Measurements from ENCODE around the gene ASH1L. TPM values are rescaled to one million over a fixed set of nuclear protein-coding genes. Genes with fewer than 3 reads are reported as not detected.
"Not testable (repeated sequence)": the region's sequence is repeated elsewhere in the genome, so short reads cannot be mapped to it uniquely, and the experiment has no call there.

ASH1L gene
- total RNA-seq, 1 donor, result 44.8 TPM

DNA sequence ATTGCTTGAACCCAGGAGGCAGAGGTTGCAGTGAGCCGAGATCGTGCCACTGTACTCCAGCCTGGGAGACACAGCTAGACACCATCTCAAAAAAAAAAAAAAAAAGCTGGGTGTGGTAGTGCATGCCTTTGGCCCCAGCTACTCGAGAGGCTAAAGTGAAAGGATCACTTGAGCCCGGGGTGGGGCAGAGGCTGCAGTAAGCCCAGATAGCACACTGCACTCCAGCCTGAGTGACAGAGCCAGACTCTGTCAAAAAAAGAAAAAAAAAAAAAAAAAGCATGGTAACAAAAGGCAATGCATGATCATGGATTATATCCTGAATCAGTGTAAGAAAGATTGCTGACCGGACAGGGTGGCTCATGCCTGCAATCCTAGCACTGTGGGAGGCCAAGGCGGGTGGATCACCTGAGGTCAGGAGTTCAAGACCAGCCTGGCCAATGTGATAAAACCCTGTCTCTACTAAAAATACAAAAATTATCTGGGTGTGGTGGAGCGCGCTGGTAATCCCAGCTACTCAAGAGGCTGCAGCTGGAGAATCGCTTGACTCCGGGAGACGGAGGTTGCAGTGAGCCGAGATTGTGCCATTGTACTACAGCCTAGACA lies 165.6 kb downstream of the ASH1L start:
- DNase-seq (ENCODE audit: low read depth), result peak; percentile 49
- no peak overlapping the region for H3K4me3 ChIP-seq (ENCODE audit: low read depth, low read length)
- TF ChIP-seq, protein P1, sequence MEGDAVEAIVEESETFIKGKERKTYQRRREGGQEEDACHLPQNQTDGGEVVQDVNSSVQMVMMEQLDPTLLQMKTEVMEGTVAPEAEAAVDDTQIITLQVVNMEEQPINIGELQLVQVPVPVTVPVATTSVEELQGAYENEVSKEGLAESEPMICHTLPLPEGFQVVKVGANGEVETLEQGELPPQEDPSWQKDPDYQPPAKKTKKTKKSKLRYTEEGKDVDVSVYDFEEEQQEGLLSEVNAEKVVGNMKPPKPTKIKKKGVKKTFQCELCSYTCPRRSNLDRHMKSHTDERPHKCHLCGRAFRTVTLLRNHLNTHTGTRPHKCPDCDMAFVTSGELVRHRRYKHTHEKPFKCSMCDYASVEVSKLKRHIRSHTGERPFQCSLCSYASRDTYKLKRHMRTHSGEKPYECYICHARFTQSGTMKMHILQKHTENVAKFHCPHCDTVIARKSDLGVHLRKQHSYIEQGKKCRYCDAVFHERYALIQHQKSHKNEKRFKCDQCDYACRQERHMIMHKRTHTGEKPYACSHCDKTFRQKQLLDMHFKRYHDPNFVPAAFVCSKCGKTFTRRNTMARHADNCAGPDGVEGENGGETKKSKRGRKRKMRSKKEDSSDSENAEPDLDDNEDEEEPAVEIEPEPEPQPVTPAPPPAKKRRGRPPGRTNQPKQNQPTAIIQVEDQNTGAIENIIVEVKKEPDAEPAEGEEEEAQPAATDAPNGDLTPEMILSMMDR (IDR thresholded peaks at IDR 0.05; ENCODE audit: insufficient read depth, low read length), result no peak

DNA sequence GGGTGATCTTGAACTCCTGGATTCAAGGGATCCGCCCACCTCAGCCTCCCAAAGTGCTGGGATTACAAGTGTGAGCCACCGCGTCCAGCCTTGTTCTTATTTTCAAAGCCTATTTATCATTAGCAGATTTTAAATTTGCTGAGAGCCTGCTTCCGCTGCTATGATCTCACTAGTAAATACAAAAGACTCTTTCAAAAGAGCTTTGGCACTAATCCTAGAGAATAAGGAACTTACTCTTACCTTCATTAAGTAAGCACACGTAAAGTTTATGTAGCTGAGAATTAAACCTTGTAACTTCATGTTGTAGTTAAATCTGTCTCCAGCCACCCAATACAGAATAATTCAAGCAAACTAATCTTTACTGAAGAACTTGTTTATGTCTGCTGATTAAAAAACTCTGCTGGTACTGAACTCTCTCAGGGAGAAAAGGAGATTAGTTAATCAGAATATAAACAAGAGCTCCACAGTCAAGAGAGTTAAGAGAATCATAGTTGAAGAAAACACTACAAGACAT lies 169.6 kb downstream of the ASH1L start:
- DNase-seq (ENCODE audit: low read depth), result peak; percentile 27
- H3K4me3 ChIP-seq (ENCODE audit: low read depth, low read length), result no peak overlapping the region
- TF ChIP-seq, protein P1 (IDR thresholded peaks at IDR 0.05; ENCODE audit: insufficient read depth, low read length), result no peak

DNA sequence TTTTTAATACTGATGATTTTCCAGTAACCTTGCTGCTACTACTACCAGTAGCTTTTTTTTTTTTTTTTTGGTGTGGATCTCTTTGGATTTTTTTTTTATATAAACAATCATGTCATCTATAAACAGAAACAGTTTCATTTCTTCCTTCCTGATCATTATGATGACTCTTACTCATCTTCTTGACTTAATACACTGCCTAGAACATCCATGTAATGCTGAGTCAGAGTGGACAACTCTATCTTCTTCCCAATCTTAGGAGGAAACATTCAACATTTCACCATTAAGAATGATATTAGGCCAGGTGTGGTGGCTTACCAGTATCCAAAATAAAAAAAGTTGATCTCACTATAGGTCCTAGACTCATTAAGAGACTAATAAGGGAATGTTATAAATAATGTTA lies 172.8 kb downstream of the ASH1L start:
- TF ChIP-seq, protein P1 (IDR thresholded peaks at IDR 0.05; ENCODE audit: insufficient read depth, low read length), result no peak
- DNase-seq (ENCODE audit: low read depth), result no peak
- no peak overlapping the region for H3K4me3 ChIP-seq (ENCODE audit: low read depth, low read length)

DNA sequence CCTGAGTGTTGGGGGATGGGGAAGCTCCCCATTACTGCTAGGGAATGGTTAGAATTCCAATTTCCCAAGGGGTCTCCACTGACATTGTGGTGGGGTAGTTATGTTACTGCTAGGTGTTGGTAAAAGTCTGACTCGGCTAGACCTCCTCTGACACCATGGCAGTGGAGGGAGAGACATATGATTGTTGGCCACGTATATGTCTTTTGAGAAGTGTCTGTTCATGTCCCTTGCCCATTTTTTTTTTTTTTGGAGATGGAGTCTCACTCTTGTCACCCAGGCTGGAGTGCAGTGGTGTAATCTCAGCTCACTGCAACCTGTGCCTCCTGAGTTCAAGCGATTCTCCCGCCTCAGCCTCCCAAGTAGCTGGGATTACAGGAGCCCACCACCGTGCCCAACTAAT lies 176.8 kb downstream of the ASH1L start:
- H3K4me3 ChIP-seq (ENCODE audit: low read depth, low read length); DNase-seq (ENCODE audit: low read depth): not testable (repeated sequence)

DNA sequence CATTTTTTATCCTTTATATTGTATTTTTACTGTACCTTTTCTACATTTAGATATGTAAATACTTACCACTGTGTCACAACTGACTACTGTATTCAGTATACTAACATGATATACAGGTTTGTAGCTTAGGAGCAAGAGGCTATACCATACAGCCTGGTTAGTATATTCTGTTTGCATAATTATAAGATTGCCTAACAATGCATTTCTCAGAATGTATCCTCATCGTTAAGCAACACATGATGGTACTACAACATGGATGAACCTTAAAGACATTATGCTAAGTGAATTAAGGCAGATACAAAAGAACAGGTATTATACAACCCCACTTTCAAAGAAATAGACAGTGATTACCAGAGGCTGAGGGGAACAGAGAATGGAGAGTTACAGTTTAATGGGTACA lies 179.2 kb downstream of the ASH1L start:
- DNase-seq (ENCODE audit: low read depth), result no peak
- TF ChIP-seq, protein P1 (IDR thresholded peaks at IDR 0.05; ENCODE audit: insufficient read depth, low read length), result no peak
- no peak overlapping the region for H3K4me3 ChIP-seq (ENCODE audit: low read depth, low read length)

DNA sequence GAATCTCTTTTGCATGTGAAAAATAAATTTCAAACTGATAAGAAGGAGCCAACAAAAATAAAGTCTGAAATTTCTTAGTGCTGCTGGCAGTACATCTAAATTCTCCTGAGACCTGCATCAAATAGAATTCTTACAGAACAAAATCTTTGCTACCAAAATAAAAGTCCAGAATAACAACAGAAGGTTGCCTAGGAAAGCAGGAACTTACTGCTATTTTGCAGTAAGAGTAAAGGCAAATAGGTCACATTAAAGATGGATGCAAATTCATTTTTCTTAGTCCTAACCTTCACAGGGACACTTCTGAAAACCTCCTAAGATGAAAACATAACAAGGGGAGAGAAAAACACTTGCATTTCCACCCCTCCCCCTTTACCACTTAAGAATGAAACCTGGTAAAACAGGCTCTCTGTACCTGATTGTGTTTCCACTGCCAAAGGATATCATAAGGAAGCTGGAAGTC lies 182.9 kb downstream of the ASH1L start:
- DNase-seq (ENCODE audit: low read depth), result peak; percentile 97
- TF ChIP-seq, protein P1 (IDR thresholded peaks at IDR 0.05; ENCODE audit: insufficient read depth, low read length), result no peak
- H3K4me3 ChIP-seq (ENCODE audit: low read depth, low read length), result peak overlapping the region; percentile 41

DNA sequence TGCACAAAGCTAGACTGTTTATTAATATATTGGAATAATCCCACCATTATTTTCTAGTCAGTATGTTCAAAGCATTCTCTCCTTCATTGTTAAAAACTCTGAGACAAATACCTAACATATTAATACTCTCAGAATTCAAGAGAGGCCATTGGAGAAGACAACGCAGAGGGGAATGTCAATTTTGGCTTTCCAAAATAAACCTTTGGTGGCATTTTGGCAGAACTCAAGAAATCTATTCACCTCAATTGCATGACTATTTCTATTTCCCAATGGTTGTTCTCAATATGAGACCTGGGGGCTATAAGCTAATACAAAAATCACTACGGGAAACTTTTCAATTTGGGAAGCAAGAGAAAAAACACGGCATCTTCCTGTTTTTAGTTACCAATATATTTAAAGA lies 183.4 kb downstream of the ASH1L start:
- H3K4me3 ChIP-seq (ENCODE audit: low read depth, low read length), result peak overlapping the region; percentile 41
- DNase-seq (ENCODE audit: low read depth), result peak; percentile 81
- TF ChIP-seq, protein P1 (IDR thresholded peaks at IDR 0.05; ENCODE audit: insufficient read depth, low read length), result no peak

All from fibroblast of the aortic adventitia (primary cell).